BE2C (cell line): Measurements from ENCODE around the gene DHRS13.
"Not testable (repeated sequence)": the region's sequence is repeated elsewhere in the genome, so short reads cannot be mapped to it uniquely, and the experiment has no call there.

Source experiments
- DNase-seq: peaks from one replicate; pipeline ENCODE4 v3.0.0-alpha.2; 2020
- H3K27me3 ChIP-seq: fragments of 250-450 bp; sonication (Bioruptor Pico); 2 replicates; pipeline ENCODE4 v1.5.1; 2020; ENCODE audit warnings: mild to moderate bottlenecking
- H3K36me3 ChIP-seq: fragments of 250-450 bp; sonication (Bioruptor Pico); 2 replicates; pipeline ENCODE4 v1.5.1; 2020; ENCODE audit warnings: mild to moderate bottlenecking
- H3K4me1 ChIP-seq: fragments of 250-450 bp; sonication (Bioruptor Pico); 2 replicates; pipeline ENCODE4 v1.5.1; 2020
- H3K4me3 ChIP-seq: 2 replicates; pipeline ENCODE4 v1.5.1; 2011; ENCODE audit warnings: low read depth, low read length
- H3K9me3 ChIP-seq: fragments of 250-450 bp; sonication (Bioruptor Pico); 2 replicates; pipeline ENCODE4 v1.5.1; 2020
- CTCF ChIP-seq: IDR thresholded peaks from 2 replicates; pipeline ENCODE4 v1.5.1; 2012; ENCODE audit warnings: mild to moderate bottlenecking, low read depth, low read length

Gene DHRS13

GRCh38 chr17:28855336-28855679 lies 47.6 kb downstream of the DHRS13 start:
- no peak for DNase-seq
- H3K36me3 ChIP-seq = no peaks in the 10 kb centered on the region; the same call in 1 of the 2 replicates
- H3K27me3 ChIP-seq = no peaks in the 10 kb centered on the region
- no peak for TF ChIP-seq CTCF
- no peaks in the 10 kb centered on the region for H3K4me1 ChIP-seq
- H3K4me3 ChIP-seq = peak overlapping the region; percentile 84
- no peaks in the 10 kb centered on the region for H3K9me3 ChIP-seq

DNA sequence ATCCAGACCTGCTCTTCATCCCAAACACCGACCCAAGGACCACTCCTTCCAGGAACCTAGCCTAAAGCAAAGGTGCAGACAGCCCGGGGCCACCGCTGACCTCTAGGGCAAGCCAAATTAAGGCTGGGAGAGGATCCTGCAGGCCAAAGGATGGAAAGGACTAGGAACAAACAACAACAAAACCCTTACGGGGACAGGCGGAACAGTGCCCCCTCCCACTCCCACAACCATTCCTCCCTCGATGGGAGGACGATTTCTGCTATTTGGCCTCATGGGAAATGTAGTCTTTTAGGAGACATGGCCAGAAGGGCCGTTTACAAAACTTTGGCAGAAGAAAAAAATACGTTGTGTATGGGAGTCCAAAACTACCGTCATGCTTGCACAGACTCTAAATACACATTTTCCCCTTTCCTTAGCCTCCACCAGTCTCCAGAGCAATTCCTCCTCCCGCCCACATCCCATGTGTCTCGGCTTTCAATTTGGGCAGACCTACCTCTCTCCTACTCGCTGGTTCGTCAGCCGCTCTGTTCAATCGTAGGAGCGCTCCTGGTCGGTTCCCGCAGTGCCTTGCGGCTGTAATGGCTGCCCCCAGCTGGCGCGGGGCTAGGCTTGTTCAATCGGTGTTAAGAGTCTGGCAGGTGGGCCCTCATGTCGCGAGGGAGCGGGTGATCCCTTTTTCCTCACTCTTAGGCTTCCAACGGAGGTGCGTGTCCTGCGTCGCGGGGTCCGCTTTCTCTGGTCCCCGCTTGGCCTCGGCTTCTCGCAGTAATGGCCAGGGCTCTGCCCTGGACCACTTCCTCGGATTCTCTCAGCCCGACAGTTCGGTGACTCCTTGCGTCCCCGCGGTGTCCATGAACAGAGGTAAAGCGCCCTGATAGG lies 48.2 kb downstream of the DHRS13 start, which contains the start of gene ERAL1:
ERAL1 (plus strand) TSS at position 560 of the 879 bp plus-strand sequence; CDS start at position 579, 19 bp downstream.
- H3K27me3 ChIP-seq = no peaks in the 10 kb centered on the region
- H3K4me1 ChIP-seq = no peaks in the 10 kb centered on the region
- H3K4me3 ChIP-seq = peak within 1 kb of the TSS; percentile 84
- no peaks in the 10 kb centered on the region for H3K9me3 ChIP-seq
- no peak for TF ChIP-seq CTCF
- no peaks in the 10 kb centered on the region; the same call in 1 of the 2 replicates for H3K36me3 ChIP-seq
- peak; percentile 77 for DNase-seq

DNA sequence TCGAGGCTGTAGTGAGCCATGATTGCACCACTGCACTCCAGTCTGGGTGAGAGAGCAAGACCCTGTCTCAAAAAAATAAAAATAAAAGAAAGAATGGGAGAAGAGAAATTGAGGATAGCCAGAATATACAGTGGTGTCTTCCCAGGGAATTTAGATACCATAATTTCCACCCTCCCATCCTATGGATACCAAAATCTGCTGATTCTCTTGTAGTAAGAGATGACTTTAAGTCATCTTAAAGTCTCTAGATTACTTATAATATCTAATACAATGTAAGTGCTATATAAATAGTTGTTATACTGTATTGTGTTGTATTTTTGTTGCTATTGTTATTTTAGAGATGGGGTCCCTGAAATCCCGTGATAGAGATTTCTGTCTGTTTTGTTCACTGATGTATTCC lies 49.6 kb downstream of the DHRS13 start:
- no peaks in the 10 kb centered on the region for H3K4me1 ChIP-seq
- TF ChIP-seq CTCF = no peak
- no peaks in the 10 kb centered on the region for H3K36me3 ChIP-seq
- H3K9me3 ChIP-seq = no peaks in the 10 kb centered on the region
- H3K27me3 ChIP-seq = no peaks in the 10 kb centered on the region
- H3K4me3 ChIP-seq = no peak overlapping the region
- DNase-seq = no peak

- Histone ChIP-seq H3K4me3 (no peak overlapping the region), H3K27me3 (no peaks in the 10 kb centered on the region), H3K36me3 (no peaks in the 10 kb centered on the region), H3K9me3 (no peaks in the 10 kb centered on the region), H3K4me1 (no peaks in the 10 kb centered on the region)
- DNase-seq = no peak
- no peak for TF ChIP-seq CTCF
Measured at GRCh38 chr17:28849281-28849680, 53.6 kb downstream of the DHRS13 start.

DNA sequence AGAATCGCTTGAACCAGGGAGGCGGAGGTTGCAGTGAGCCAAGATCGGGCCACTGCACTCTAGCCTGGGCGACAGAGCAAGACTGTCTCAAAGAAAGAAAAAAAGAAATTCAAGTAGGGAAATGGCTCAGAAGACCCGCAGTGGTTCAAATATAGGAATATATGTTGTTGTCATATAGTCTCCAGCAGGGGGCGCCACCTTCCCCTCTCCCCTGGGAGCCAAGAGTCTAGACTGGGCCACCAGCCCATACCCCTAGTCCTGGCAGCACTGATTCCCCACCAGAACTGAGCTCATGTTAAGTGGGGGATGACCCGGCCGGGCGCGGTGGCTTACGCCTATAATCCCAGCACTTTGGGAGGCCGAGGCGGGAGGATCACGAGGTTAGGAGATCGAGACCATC lies 54.2 kb downstream of the DHRS13 start:
- not testable (repeated sequence) for H3K27me3 ChIP-seq, H3K36me3 ChIP-seq, H3K9me3 ChIP-seq, H3K4me3 ChIP-seq, H3K4me1 ChIP-seq
- peak; percentile 44 for TF ChIP-seq CTCF
- peak; percentile 19 for DNase-seq
